Right atrium auricular region (tissue), 2 donors: ENCODE measurements around the gene EXOC3L1. TPM values are rescaled to one million over a fixed set of nuclear protein-coding genes. Genes with fewer than 3 reads are reported as not detected.

Source experiments
- DNase-seq: peaks from one replicate; pipeline ENCODE4 v3.0.0-alpha.2; 2019; ENCODE audit warnings: low spot score
- H3K27ac ChIP-seq, 2 donors: fragments of 200-600 bp; sonication (generic); 1 replicate in 1 of 2; 2 replicates in 1 of 2; pipeline ENCODE4 v1.5.1; 2016 to 2019
- H3K27me3 ChIP-seq, 2 donors: fragments of 200-600 bp; sonication (generic); one replicate each; pipeline versions ENCODE4 v1.5.1 to v1.6.0; 2017 to 2019
- H3K36me3 ChIP-seq: fragments of 200-600 bp; sonication (generic); one replicate; pipeline ENCODE4 v1.5.1; 2016
- H3K4me1 ChIP-seq, 2 donors: fragments of 200-600 bp; sonication (generic); one replicate each; pipeline versions ENCODE4 v1.5.1 to v1.6.0; 2017 to 2019
- H3K4me3 ChIP-seq, 2 donors: fragments of 200-600 bp; sonication (generic); 1 replicate in 1 of 2; 2 replicates in 1 of 2; pipeline ENCODE4 v1.5.1; 2017 to 2019; ENCODE audit warnings: mild to moderate bottlenecking in 1 of 2, moderate library complexity in 1 of 2
- H3K9me3 ChIP-seq, 2 donors: fragments of 200-600 bp; sonication (generic); one replicate each; pipeline ENCODE4 v1.5.1; 2019
- CTCF ChIP-seq, 2 donors: fragments of 200-600 bp; sonication (generic); IDR thresholded peaks; one replicate each; pipeline ENCODE4 v1.5.1; 2019; ENCODE audit warnings: antibody characterized with exemption in 2 of 2
- microRNA counts, 2 donors: library from miRNA; unstranded; fragments of <30 nt; microRNA quantifications; one replicate each; lab custom pipeline; 2016 to 2017
- microRNA-seq, 2 donors: library from miRNA; unstranded; fragments of <30 nt; microRNA quantifications; one replicate each; pipeline ENCODE4, GENCODE V29; 2016 to 2017; ENCODE audit warnings: borderline number of aligned reads in 2 of 2, borderline replicate concordance in 1 of 2
- total RNA-seq, 2 donors: library from RNA; depleted of rRNA; stranded (reverse); fragments of >200 nt; gene quantifications; one replicate each; pipeline ENCODE4 v1.1.0, GENCODE V29; 2016

EXOC3L1 gene
- total RNA-seq, 2 donors from 2014 or later, result 2.2 to 2.5 TPM

DNA sequence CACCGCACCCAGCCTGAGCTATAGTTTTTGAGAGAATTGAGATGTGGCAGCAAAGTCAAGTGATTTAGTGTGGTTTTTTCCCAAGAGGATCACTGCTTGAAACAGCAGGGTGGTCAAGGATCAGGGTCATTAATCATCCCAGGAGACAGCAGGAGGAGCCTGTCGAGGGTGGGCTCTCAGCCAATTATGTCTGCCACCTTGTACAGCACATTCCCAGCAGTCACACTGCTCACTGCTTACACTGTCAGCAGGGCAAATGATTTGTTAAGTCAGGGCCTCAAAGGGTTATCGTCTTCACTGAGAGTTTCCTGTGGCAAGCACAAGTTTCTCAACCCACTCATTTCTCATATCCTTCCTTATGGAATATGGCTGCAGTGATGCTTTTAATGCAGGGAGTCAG, 52.3 kb downstream of the EXOC3L1 start:
- Histone ChIP-seq H3K4me1 (no peaks in the 10 kb centered on the region), H3K27me3 (no peaks in the 10 kb centered on the region), H3K4me3 (no peak overlapping the region), H3K36me3 (peaks cover 95% of the 10 kb centered on the region), H3K27ac (no peak overlapping the region), H3K9me3 (no peaks in the 10 kb centered on the region)
- DNase-seq, result no peak
- no peak for TF ChIP-seq CTCF (IDR thresholded peaks at IDR 0.05)

MicroRNA genes within 50 kb of the gene (microRNA counts, 767-probe panel; counts per million panel counts)
- 0 to 1,333 counts per million in 2 donors for microRNA hsa-miR-328 (lab: Ali Mortazavi, UCI)

Small RNAs within 50 kb of the gene (microRNA-seq; reads per million reads assigned to microRNA genes)
- gene MIR328, result 145 to 172 reads per million in 2 donors

Other genes starting within 250 kb of the EXOC3L1 start
- under 1 TPM; 0.16 to 0.89 TPM for gene CES3, start 228.9 kb downstream of the EXOC3L1 start, total RNA-seq
- gene CES4A, start 201.5 kb downstream of the EXOC3L1 start, total RNA-seq, result 10 to 100 TPM in 1 of 2 donors, 1 to 10 TPM in 1; 7.8 to 20.6 TPM
- 10 to 100 TPM; 25.7 to 49.3 TPM for gene CBFB, start 161.0 kb downstream of the EXOC3L1 start, total RNA-seq
- 10 to 100 TPM; 10.3 TPM for gene PHAF1, start 80.2 kb downstream of the EXOC3L1 start, total RNA-seq
- 10 to 100 TPM; 12.2 to 31.6 TPM for gene B3GNT9, start 39.1 kb downstream of the EXOC3L1 start, total RNA-seq
- 10 to 100 TPM; 12.8 to 16.1 TPM for gene TRADD, start 30.2 kb downstream of the EXOC3L1 start, total RNA-seq
- gene FBXL8, start 30.2 kb downstream of the EXOC3L1 start, total RNA-seq, result 10 to 100 TPM in 1 of 2 donors, 1 to 10 TPM in 1; 9.5 to 11.6 TPM
- 100 to 1,000 TPM in 1 of 2 donors, 10 to 100 TPM in 1; 15.3 to 157 TPM for gene HSF4, start 25.4 kb downstream of the EXOC3L1 start, total RNA-seq
- gene NOL3, start 19.6 kb downstream of the EXOC3L1 start, total RNA-seq, result 100 to 1,000 TPM in 1 of 2 donors, 10 to 100 TPM in 1; 87.5 to 103 TPM
- gene MATCAP1, start 6.2 kb downstream of the EXOC3L1 start, total RNA-seq, result 1 to 10 TPM; 4.2 to 7.8 TPM
- 10 to 100 TPM; 53.8 to 70.3 TPM for gene E2F4, start 2.0 kb upstream of the EXOC3L1 start, total RNA-seq
- 1 to 10 TPM in 1 of 2 donors, under 1 TPM in 1; 0.37 to 2.2 TPM for gene ELMO3, start 9.0 kb upstream of the EXOC3L1 start, total RNA-seq
- 10 to 100 TPM; 16.9 to 27.8 TPM for gene TMEM208, start 37.0 kb upstream of the EXOC3L1 start, total RNA-seq
- gene FHOD1, start 57.3 kb upstream of the EXOC3L1 start, total RNA-seq, result 10 to 100 TPM in 1 of 2 donors, 1 to 10 TPM in 1; 5.3 to 11.6 TPM
- gene SLC9A5, start 58.8 kb upstream of the EXOC3L1 start, total RNA-seq, result 1 to 10 TPM; 1.5 to 2.4 TPM
- 1 to 10 TPM; 1.1 to 3.9 TPM for gene PLEKHG4, start 89.4 kb upstream of the EXOC3L1 start, total RNA-seq
- under 1 TPM in 1 of 2 donors, not detected in 1; 0.08 TPM for gene KCTD19, start 136.6 kb upstream of the EXOC3L1 start, total RNA-seq
- under 1 TPM; 0.33 to 0.43 TPM for gene LRRC36, start 136.7 kb upstream of the EXOC3L1 start, total RNA-seq
- 10 to 100 TPM; 24.1 to 56.4 TPM for gene TPPP3, start 203.4 kb upstream of the EXOC3L1 start, total RNA-seq
- 10 to 100 TPM in 1 of 2 donors, 1 to 10 TPM in 1; 8.9 to 11.8 TPM for gene ZDHHC1, start 226.3 kb upstream of the EXOC3L1 start, total RNA-seq
- not detected for gene HSD11B2, start 241.0 kb upstream of the EXOC3L1 start, total RNA-seq